Activated CD4-positive, alpha-beta T cell treated with anti-CD3 and anti-CD28 coated beads, Interleukin-2, amount 10 ng/mL, durations not matched to agents 24 days and 14 days (primary cell): ENCODE results near the gene PEBP1. TPM values are rescaled to one million over a fixed set of nuclear protein-coding genes. Genes with fewer than 3 reads are reported as not detected.

Source experiments
- DNase-seq: peaks from one replicate; pipeline ENCODE4 v3.0.0; 2022
- H3K27ac Mint-ChIP-seq: one replicate; pipeline ENCODE4 v1.8.0; 2022; ENCODE audit warnings: mild to moderate bottlenecking, mixed read lengths
- H3K27me3 Mint-ChIP-seq: one replicate; pipeline ENCODE4 v1.8.0; 2022; ENCODE audit warnings: mixed read lengths
- H3K36me3 Mint-ChIP-seq: one replicate; pipeline ENCODE4 v1.8.0; 2022; ENCODE audit warnings: low read depth, mild to moderate bottlenecking, mixed read lengths
- H3K4me1 Mint-ChIP-seq: one replicate; pipeline ENCODE4 v1.8.0; 2021; ENCODE audit warnings: mixed read lengths
- H3K4me3 Mint-ChIP-seq: one replicate; pipeline ENCODE4 v1.8.0; 2022; ENCODE audit warnings: mild to moderate bottlenecking, moderate library complexity, mixed read lengths
- H3K9me3 Mint-ChIP-seq: one replicate; pipeline ENCODE4 v1.8.0; 2021; ENCODE audit warnings: mixed read lengths
- intact Hi-C: fragments of 100-400 bp; cut with micrococcal nuclease; formaldehyde crosslinking; loops from one replicate; pipeline ENCODE4 v1.15.1; 2023
- total RNA-seq: library from RNA; stranded (reverse); gene quantifications from 2 replicates; pipeline ENCODE4 v1.2.3, GENCODE V29; 2022

The PEBP1 gene
- 206 and 209 TPM in 2 replicates for total RNA-seq

- peak within 1 kb of the TSS; percentile 99 for H3K4me3 Mint-ChIP-seq
- DNase-seq = peak; percentile 99
- no peaks in the 10 kb centered on the region for H3K27me3 Mint-ChIP-seq
- H3K4me1 Mint-ChIP-seq = peaks cover 24% of the 10 kb centered on the region
- intact Hi-C loops = loop anchor here (1.0 to 5.0 kb wide), 6 partner anchors 15 to 261 kb away; partner anchors contain the start of gene WSB2
- H3K27ac Mint-ChIP-seq = peak within 1 kb of the TSS; percentile 95
- H3K36me3 Mint-ChIP-seq = peaks cover 31% of the 10 kb centered on the region
- H3K9me3 Mint-ChIP-seq = no peaks in the 10 kb centered on the region
These were observed at the start of gene PEBP1 for GRCh38 chr12:118135788-118136558. TSS of gene PEBP1 (plus strand) at chr12:118136124. CDS start at chr12:118136210, 86 bp downstream.

GRCh38 chr12:118089782-118090181, 46.1 kb upstream of the PEBP1 start:
- Mint-ChIP-seq H3K27me3 (no peaks in the 10 kb centered on the region), H3K27ac (no peak overlapping the region), H3K36me3 (no peaks in the 10 kb centered on the region), H3K4me1 (no peaks in the 10 kb centered on the region), H3K9me3 (no peaks in the 10 kb centered on the region), H3K4me3 (no peak overlapping the region)
- intact Hi-C loops = no loop called here
- DNase-seq = no peak

- Mint-ChIP-seq H3K4me1 (no peaks in the 10 kb centered on the region), H3K4me3 (no peak overlapping the region), H3K9me3 (no peaks in the 10 kb centered on the region), H3K27me3 (no peaks in the 10 kb centered on the region), H3K36me3 (no peaks in the 10 kb centered on the region), H3K27ac (no peak overlapping the region)
- intact Hi-C loops = no loop called here
- no peak for DNase-seq
These were observed 41.9 kb upstream of the PEBP1 start for GRCh38 chr12:118094039-118094438.

- no peak overlapping the region for H3K27ac Mint-ChIP-seq
- DNase-seq = no peak
- H3K36me3 Mint-ChIP-seq = no peaks in the 10 kb centered on the region
- H3K4me3 Mint-ChIP-seq = no peak overlapping the region
- H3K4me1 Mint-ChIP-seq = peaks cover 2% of the 10 kb centered on the region
- H3K9me3 Mint-ChIP-seq = no peaks in the 10 kb centered on the region
- peaks cover 12% of the 10 kb centered on the region for H3K27me3 Mint-ChIP-seq
- intact Hi-C loops = no loop called here
These were observed 37.5 kb upstream of the PEBP1 start for GRCh38 chr12:118098401-118098800.

- no peak for DNase-seq
- intact Hi-C loops = no loop called here
- Mint-ChIP-seq H3K27ac (no peak overlapping the region), H3K36me3 (no peaks in the 10 kb centered on the region), H3K27me3 (peaks cover 12% of the 10 kb centered on the region), H3K9me3 (no peaks in the 10 kb centered on the region), H3K4me1 (peaks cover 2% of the 10 kb centered on the region), H3K4me3 (no peak overlapping the region)
These were observed 36.8 kb upstream of the PEBP1 start for GRCh38 chr12:118098911-118099671.

- no peak overlapping the region for H3K4me3 Mint-ChIP-seq
These were observed 34.9 kb upstream of the PEBP1 start for GRCh38 chr12:118101051-118101450.

GRCh38 chr12:118102070-118102469, 33.9 kb upstream of the PEBP1 start:
- H3K9me3 Mint-ChIP-seq = no peaks in the 10 kb centered on the region
- H3K27ac Mint-ChIP-seq = no peak overlapping the region
- DNase-seq = no peak
- peaks cover 5% of the 10 kb centered on the region for H3K4me1 Mint-ChIP-seq
- intact Hi-C loops = loop anchor here (2.0 kb wide), 1 partner anchor 37 kb away; no protein-coding TSS in a partner anchor
- peaks cover 18% of the 10 kb centered on the region for H3K27me3 Mint-ChIP-seq
- H3K4me3 Mint-ChIP-seq = peak overlapping the region; percentile 18
- H3K36me3 Mint-ChIP-seq = no peaks in the 10 kb centered on the region

More at GRCh38 chr12:118101051-118101450, 34.9 kb upstream of the PEBP1 start:
- no peaks in the 10 kb centered on the region for H3K36me3 Mint-ChIP-seq
- H3K9me3 Mint-ChIP-seq = no peaks in the 10 kb centered on the region
- intact Hi-C loops = no loop called here
- H3K4me1 Mint-ChIP-seq = peaks cover 5% of the 10 kb centered on the region
- DNase-seq = no peak
- peaks cover 18% of the 10 kb centered on the region for H3K27me3 Mint-ChIP-seq
- H3K27ac Mint-ChIP-seq = no peak overlapping the region

- no peak for DNase-seq
- intact Hi-C loops = loop anchor here (2.0 kb wide), 1 partner anchor 38 kb away; no protein-coding TSS in a partner anchor
- H3K36me3 Mint-ChIP-seq = no peaks in the 10 kb centered on the region
- H3K4me1 Mint-ChIP-seq = peaks cover 5% of the 10 kb centered on the region
- no peaks in the 10 kb centered on the region for H3K9me3 Mint-ChIP-seq
- H3K27ac Mint-ChIP-seq = peak overlapping the region; percentile 78
- peak overlapping the region; percentile 91 for H3K4me3 Mint-ChIP-seq
- H3K27me3 Mint-ChIP-seq = peaks cover 18% of the 10 kb centered on the region
These were observed 33.3 kb upstream of the PEBP1 start for GRCh38 chr12:118102609-118103008.

GRCh38 chr12:118103201-118103600, 32.7 kb upstream of the PEBP1 start:
- no peaks in the 10 kb centered on the region for H3K9me3 Mint-ChIP-seq
- peak overlapping the region; percentile 91 for H3K4me3 Mint-ChIP-seq
- no peak overlapping the region for H3K27ac Mint-ChIP-seq
- DNase-seq = peak; percentile 60
- peaks cover 5% of the 10 kb centered on the region for H3K4me1 Mint-ChIP-seq
- intact Hi-C loops = loop anchor here (2.0 kb wide), 1 partner anchor 38 kb away; no protein-coding TSS in a partner anchor
- H3K27me3 Mint-ChIP-seq = peaks cover 18% of the 10 kb centered on the region
- H3K36me3 Mint-ChIP-seq = no peaks in the 10 kb centered on the region

GRCh38 chr12:118103601-118104382, 32.1 kb upstream of the PEBP1 start, which contains the start of gene VSIG10:
TSS of gene VSIG10 (minus strand) at chr12:118104011. CDS start at chr12:118103671, 340 bp downstream.
- Mint-ChIP-seq H3K27ac (peak within 1 kb of the TSS; percentile 78), H3K36me3 (no peaks in the 10 kb centered on the region), H3K4me1 (peaks cover 5% of the 10 kb centered on the region), H3K27me3 (peaks cover 18% of the 10 kb centered on the region), H3K9me3 (no peaks in the 10 kb centered on the region), H3K4me3 (peak within 1 kb of the TSS; percentile 91)
- intact Hi-C loops = loop anchor here (2.0 kb wide), 1 partner anchor 39 kb away; no protein-coding TSS in a partner anchor
- peak; percentile 80 for DNase-seq

- no peak for DNase-seq
- Mint-ChIP-seq H3K27me3 (peaks cover 12% of the 10 kb centered on the region), H3K4me1 (peaks cover 5% of the 10 kb centered on the region), H3K4me3 (no peak overlapping the region), H3K9me3 (no peaks in the 10 kb centered on the region), H3K36me3 (no peaks in the 10 kb centered on the region), H3K27ac (no peak overlapping the region)
- intact Hi-C loops = no loop called here
These were observed 28.9 kb upstream of the PEBP1 start for GRCh38 chr12:118107011-118107410.

GRCh38 chr12:118107694-118108093, 28.2 kb upstream of the PEBP1 start:
- H3K9me3 Mint-ChIP-seq = no peaks in the 10 kb centered on the region
- no peak for DNase-seq
- no peak overlapping the region for H3K4me3 Mint-ChIP-seq
- H3K36me3 Mint-ChIP-seq = no peaks in the 10 kb centered on the region
- H3K4me1 Mint-ChIP-seq = peaks cover 5% of the 10 kb centered on the region
- H3K27ac Mint-ChIP-seq = no peak overlapping the region
- H3K27me3 Mint-ChIP-seq = peaks cover 9% of the 10 kb centered on the region
- intact Hi-C loops = no loop called here

GRCh38 chr12:118109088-118109487, 26.8 kb upstream of the PEBP1 start:
- intact Hi-C loops = no loop called here
- peaks cover 6% of the 10 kb centered on the region for H3K27me3 Mint-ChIP-seq
- no peak for DNase-seq
- no peak overlapping the region for H3K4me3 Mint-ChIP-seq
- peaks cover 3% of the 10 kb centered on the region for H3K4me1 Mint-ChIP-seq
- no peaks in the 10 kb centered on the region for H3K36me3 Mint-ChIP-seq
- no peak overlapping the region for H3K27ac Mint-ChIP-seq
- H3K9me3 Mint-ChIP-seq = no peaks in the 10 kb centered on the region
